Activated CD8-positive, alpha-beta memory T cell treated with anti-CD3 and anti-CD28 coated beads, Interleukin-2, amount 50 U/mL, for 24 hours (primary cell): ENCODE measurements around the gene MEG3.

Experiments used
- DNase-seq: peaks from one replicate; pipeline ENCODE4 v3.0.0-alpha.2; 2020; ENCODE audit errors: extremely low read depth

MEG3 gene

GRCh38 chr14:100832311-100832960, 6.5 kb downstream of the MEG3 start:
- no peak for DNase-seq

- DNase-seq = no peak
These were observed 8.3 kb downstream of the MEG3 start for GRCh38 chr14:100834082-100834793.

GRCh38 chr14:100834794-100835547, 9.1 kb downstream of the MEG3 start:
- DNase-seq = no peak

GRCh38 chr14:100835548-100836310, 9.8 kb downstream of the MEG3 start:
- DNase-seq = no peak

GRCh38 chr14:100836311-100836805, 10.4 kb downstream of the MEG3 start:
- no peak for DNase-seq

- DNase-seq = no peak
These were observed 11.3 kb downstream of the MEG3 start for GRCh38 chr14:100836941-100837804.

GRCh38 chr14:100837805-100838350, 12.0 kb downstream of the MEG3 start:
- no peak for DNase-seq

- no peak for DNase-seq
These were observed 12.8 kb downstream of the MEG3 start for GRCh38 chr14:100838493-100839314.

GRCh38 chr14:100839315-100839585, 13.3 kb downstream of the MEG3 start:
- DNase-seq = no peak

- DNase-seq = no peak
These were observed 13.8 kb downstream of the MEG3 start for GRCh38 chr14:100839681-100840111.

- DNase-seq = no peak
These were observed 14.6 kb downstream of the MEG3 start for GRCh38 chr14:100840286-100841065.

- DNase-seq = no peak
These were observed 15.3 kb downstream of the MEG3 start for GRCh38 chr14:100841066-100841760.

- DNase-seq = no peak
These were observed 16.0 kb downstream of the MEG3 start for GRCh38 chr14:100841761-100842403.

- DNase-seq = no peak
These were observed 16.9 kb downstream of the MEG3 start for GRCh38 chr14:100842799-100843198.

- no peak for DNase-seq
These were observed 18.1 kb downstream of the MEG3 start for GRCh38 chr14:100844082-100844408.

GRCh38 chr14:100844421-100844820, 18.5 kb downstream of the MEG3 start:
- no peak for DNase-seq

GRCh38 chr14:100844846-100845245, 18.9 kb downstream of the MEG3 start:
- DNase-seq = no peak

- no peak for DNase-seq
These were observed 19.4 kb downstream of the MEG3 start for GRCh38 chr14:100845341-100845740.
